Breast epithelium (tissue), 3 donors: ENCODE results near the gene DNM3.

ENCODE experiments used
- POLR2A ChIP-seq: fragments of 450-650 bp; IDR thresholded peaks from one replicate; pipeline ENCODE4 v1.6.1; 2016; ENCODE audit warnings: antibody characterized with exemption, mild to moderate bottlenecking, moderate library complexity
- POLR2AphosphoS5 ChIP-seq, 3 donors: sonication (generic); formaldehyde crosslinking; IDR thresholded peaks; one replicate each; pipeline ENCODE4 v1.6.1; 2017; ENCODE audit warnings: antibody characterized with exemption in 3 of 3
- TF ChIP-seq, protein P1 (sequence below), 3 donors: fragments of 450-650 bp; IDR thresholded peaks; one replicate each; pipeline ENCODE4 v1.5.1; 2016 to 2017; ENCODE audit warnings: antibody characterized with exemption in 3 of 3, mild to moderate bottlenecking in 3 of 3, moderate library complexity in 3 of 3

DNA sequence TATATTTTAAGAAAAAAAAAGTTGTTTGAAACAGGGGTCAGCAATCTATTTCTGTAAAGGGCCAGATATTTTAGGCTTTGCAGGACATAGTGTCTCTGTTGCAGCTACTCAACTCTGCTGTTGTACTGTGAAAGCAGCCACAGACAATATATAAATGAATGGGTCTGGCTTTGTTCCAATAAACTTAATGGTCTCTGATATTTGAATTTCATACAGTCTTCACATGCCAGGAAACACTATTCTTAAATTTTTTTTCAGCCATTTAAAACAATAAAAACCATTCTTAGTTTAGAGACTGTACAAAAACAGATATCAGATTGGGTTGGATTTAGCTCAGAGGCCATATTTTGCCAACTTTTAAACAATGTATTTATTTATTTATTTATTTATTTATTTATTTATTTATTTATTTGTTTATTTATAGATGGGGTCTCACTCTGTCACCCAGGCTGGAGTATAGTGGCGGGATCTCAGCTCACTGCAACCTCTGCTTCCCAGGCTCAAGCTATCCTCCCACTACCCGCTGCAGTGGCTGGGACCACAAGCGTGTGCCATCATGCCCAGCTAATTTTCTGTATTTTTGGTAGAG lies 102.8 kb downstream of the DNM3 start:
- TF ChIP-seq, protein P1, sequence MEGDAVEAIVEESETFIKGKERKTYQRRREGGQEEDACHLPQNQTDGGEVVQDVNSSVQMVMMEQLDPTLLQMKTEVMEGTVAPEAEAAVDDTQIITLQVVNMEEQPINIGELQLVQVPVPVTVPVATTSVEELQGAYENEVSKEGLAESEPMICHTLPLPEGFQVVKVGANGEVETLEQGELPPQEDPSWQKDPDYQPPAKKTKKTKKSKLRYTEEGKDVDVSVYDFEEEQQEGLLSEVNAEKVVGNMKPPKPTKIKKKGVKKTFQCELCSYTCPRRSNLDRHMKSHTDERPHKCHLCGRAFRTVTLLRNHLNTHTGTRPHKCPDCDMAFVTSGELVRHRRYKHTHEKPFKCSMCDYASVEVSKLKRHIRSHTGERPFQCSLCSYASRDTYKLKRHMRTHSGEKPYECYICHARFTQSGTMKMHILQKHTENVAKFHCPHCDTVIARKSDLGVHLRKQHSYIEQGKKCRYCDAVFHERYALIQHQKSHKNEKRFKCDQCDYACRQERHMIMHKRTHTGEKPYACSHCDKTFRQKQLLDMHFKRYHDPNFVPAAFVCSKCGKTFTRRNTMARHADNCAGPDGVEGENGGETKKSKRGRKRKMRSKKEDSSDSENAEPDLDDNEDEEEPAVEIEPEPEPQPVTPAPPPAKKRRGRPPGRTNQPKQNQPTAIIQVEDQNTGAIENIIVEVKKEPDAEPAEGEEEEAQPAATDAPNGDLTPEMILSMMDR (IDR thresholded peaks at IDR 0.05) = no peak
- TF ChIP-seq POLR2A (no peak), POLR2AphosphoS5 (IDR thresholded peaks at IDR 0.05) (no peak)
